ENCODE results near the gene GNB3. TPM values are rescaled to one million over a fixed set of nuclear protein-coding genes. Genes with fewer than 3 reads are reported as not detected.

Gene GNB3
- total RNA-seq, 1 experiment from 2014 or later = 20.7 TPM

DNA sequence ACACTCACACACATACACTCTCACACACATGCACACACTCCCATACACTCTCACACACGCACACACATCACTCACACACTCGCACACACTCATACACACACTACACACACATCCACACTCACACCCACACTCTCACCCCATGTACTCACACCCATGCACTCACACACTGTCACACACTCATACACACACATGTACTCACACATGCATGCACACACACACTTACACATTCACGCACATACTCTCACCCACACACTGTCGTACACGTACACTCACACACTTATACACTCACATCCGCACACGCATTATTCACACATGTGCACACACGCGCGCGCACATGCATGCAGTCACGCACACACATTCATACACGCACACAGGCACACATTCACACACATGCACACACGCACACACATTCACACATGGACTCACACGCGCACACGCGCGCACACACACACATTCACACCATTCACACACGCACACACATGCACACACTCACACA, 23.0 kb upstream of the GNB3 start:
- no peak for DNase-seq (ENCODE audit: low spot score)
- POLR2A ChIA-PET (ENCODE audit: low non-redundant PET) = no interaction called here
- Histone ChIP-seq H3K27ac (ENCODE audit: low read depth, low read length, poor library complexity, severe bottlenecking) (no peak overlapping the region), H3K36me3 (ENCODE audit: insufficient read depth, low read length, poor library complexity, severe bottlenecking) (no peaks in the 10 kb centered on the region), H3K4me3 (ENCODE audit: low read depth, low read length, poor library complexity, severe bottlenecking) (no peak overlapping the region), H3K4me1 (ENCODE audit: insufficient read depth, low read length, poor library complexity, severe bottlenecking) (peaks cover 17% of the 10 kb centered on the region), H3K9me3 (ENCODE audit: low read depth, low read length, poor library complexity, severe bottlenecking) (no peaks in the 10 kb centered on the region), H3K27me3 (replicated peaks; ENCODE audit: insufficient read depth, low read depth, low read length, poor library complexity) (no peaks in the 10 kb centered on the region)
- TF ChIP-seq EZH2 (IDR thresholded peaks at IDR 0.05; ENCODE audit: borderline replicate concordance, low read depth, low read length, poor library complexity, severe bottlenecking) = no peak
- TF ChIP-seq CTCF (conservative IDR thresholded peaks at IDR 0.05; ENCODE audit: low read depth, low read length) = no peak
- no TSS peak for BruUV-seq (replicated peaks)
- CTCF ChIA-PET = no interaction called here
- intact Hi-C loops (cut with micrococcal nuclease; ENCODE audit: unreplicated experiment) = no loop called here

GRCh38 chr12:6818222-6818621, 22.5 kb upstream of the GNB3 start:
- CTCF ChIA-PET = no interaction called here
- H3K4me1 ChIP-seq (ENCODE audit: insufficient read depth, low read length, poor library complexity, severe bottlenecking) = peaks cover 22% of the 10 kb centered on the region

DNA sequence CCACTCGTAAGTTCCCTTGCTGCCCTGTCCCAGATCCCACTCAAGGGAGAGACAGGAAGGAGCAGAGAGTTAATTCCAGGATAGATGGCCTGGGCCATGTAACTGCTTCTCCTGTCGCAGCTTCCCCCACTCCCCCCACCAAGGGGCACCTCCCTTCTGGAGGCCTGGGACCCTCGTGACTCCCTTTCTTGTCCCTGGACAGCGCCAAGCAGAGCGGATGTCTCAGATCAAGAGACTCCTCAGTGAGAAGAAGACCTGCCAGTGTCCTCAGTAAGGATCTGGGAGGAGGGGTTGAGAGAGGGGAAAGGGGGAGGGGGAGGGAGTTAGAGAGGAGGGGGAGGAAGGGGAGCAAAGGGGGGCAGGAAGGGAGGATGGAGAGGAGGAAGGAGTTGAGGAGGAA, 22.1 kb upstream of the GNB3 start:
- no peak for TF ChIP-seq CTCF (conservative IDR thresholded peaks at IDR 0.05; ENCODE audit: low read depth, low read length)
- no peak for TF ChIP-seq EZH2 (IDR thresholded peaks at IDR 0.05; ENCODE audit: borderline replicate concordance, low read depth, low read length, poor library complexity, severe bottlenecking)
- H3K9me3 ChIP-seq (ENCODE audit: low read depth, low read length, poor library complexity, severe bottlenecking) = no peaks in the 10 kb centered on the region
- ChIA-PET CTCF (interaction anchor here (0.6 kb wide), 1 partner anchor 63 kb away, joined by 4 read pairs; no protein-coding TSS in a partner anchor), POLR2A (ENCODE audit: low non-redundant PET) (no interaction called here)
- no peaks in the 10 kb centered on the region for H3K27me3 ChIP-seq (replicated peaks; ENCODE audit: insufficient read depth, low read depth, low read length, poor library complexity)
- DNase-seq (ENCODE audit: low spot score) = no peak
- H3K4me3 ChIP-seq (ENCODE audit: low read depth, low read length, poor library complexity, severe bottlenecking) = no peak overlapping the region
- H3K27ac ChIP-seq (ENCODE audit: low read depth, low read length, poor library complexity, severe bottlenecking) = no peak overlapping the region
- BruUV-seq (replicated peaks) = no TSS peak
- intact Hi-C loops (cut with micrococcal nuclease; ENCODE audit: unreplicated experiment) = no loop called here
- H3K4me1 ChIP-seq (ENCODE audit: insufficient read depth, low read length, poor library complexity, severe bottlenecking) = peaks cover 22% of the 10 kb centered on the region
- no peaks in the 10 kb centered on the region for H3K36me3 ChIP-seq (ENCODE audit: insufficient read depth, low read length, poor library complexity, severe bottlenecking)

More at GRCh38 chr12:6818222-6818621, 22.5 kb upstream of the GNB3 start:
- no peaks in the 10 kb centered on the region for H3K27me3 ChIP-seq (replicated peaks; ENCODE audit: insufficient read depth, low read depth, low read length, poor library complexity)
- no TSS peak for BruUV-seq (replicated peaks)
- no peaks in the 10 kb centered on the region for H3K9me3 ChIP-seq (ENCODE audit: low read depth, low read length, poor library complexity, severe bottlenecking)
- H3K27ac ChIP-seq (ENCODE audit: low read depth, low read length, poor library complexity, severe bottlenecking) = no peak overlapping the region
- POLR2A ChIA-PET (ENCODE audit: low non-redundant PET) = no interaction called here
- intact Hi-C loops (cut with micrococcal nuclease; ENCODE audit: unreplicated experiment) = no loop called here
- DNase-seq (ENCODE audit: low spot score) = no peak
- H3K36me3 ChIP-seq (ENCODE audit: insufficient read depth, low read length, poor library complexity, severe bottlenecking) = no peaks in the 10 kb centered on the region
- TF ChIP-seq CTCF (conservative IDR thresholded peaks at IDR 0.05; ENCODE audit: low read depth, low read length) = no peak
- no peak for TF ChIP-seq EZH2 (IDR thresholded peaks at IDR 0.05; ENCODE audit: borderline replicate concordance, low read depth, low read length, poor library complexity, severe bottlenecking)
- H3K4me3 ChIP-seq (ENCODE audit: low read depth, low read length, poor library complexity, severe bottlenecking) = no peak overlapping the region

Measured in A673 (cell line).